ENCODE measurements around the gene CD86. TPM values are rescaled to one million over a fixed set of nuclear protein-coding genes. Genes with fewer than 3 reads are reported as not detected.

Gene CD86
- polyA plus RNA-seq, 1 donor from 2014 or later: not detected

DNA sequence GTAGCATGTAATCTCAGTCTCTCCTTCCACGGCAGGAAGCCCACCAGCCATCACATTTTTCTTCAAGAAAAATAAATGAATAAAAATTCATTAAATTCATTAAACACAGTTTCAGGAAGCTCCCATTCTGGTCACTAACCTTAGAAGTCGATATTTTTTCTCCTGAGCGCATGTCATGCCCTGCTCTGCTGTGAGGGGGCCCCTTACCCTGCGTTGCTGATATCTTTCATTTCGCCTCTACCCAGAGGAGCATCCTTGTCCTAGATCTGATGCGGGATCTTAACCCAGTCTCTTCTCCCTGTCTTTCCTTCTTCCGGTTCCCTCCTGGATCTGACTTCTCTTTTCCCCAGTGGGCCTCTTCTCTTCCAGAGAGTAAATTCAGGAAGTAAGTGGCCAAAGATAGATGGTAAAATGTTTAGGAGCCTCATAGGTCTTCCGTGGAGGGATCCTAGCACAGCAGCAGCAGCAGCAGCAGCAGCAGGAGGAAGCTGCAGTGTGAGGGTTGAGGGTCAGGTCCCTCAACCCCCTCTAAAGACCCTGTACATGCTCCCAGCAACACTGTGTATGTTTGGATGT lies 31.7 kb upstream of the CD86 start:
- H3K27ac ChIP-seq (ENCODE audit: low read length): no peak overlapping the region
- H3K27me3 ChIP-seq (ENCODE audit: insufficient read depth, low read depth, low read length): no peaks in the 10 kb centered on the region
- no peaks in the 10 kb centered on the region for H3K36me3 ChIP-seq (ENCODE audit: insufficient read depth, low read length)
- TF ChIP-seq RAD21 (conservative IDR thresholded peaks at IDR 0.05) (no peak), SMC3 (conservative IDR thresholded peaks at IDR 0.05; ENCODE audit: poor library complexity) (no peak), EZH2 (IDR thresholded peaks at IDR 0.05; ENCODE audit: borderline replicate concordance, insufficient read depth, low read length, poor library complexity, severe bottlenecking) (no peak), TAF1 (IDR thresholded peaks at IDR 0.05; ENCODE audit: low read depth) (no peak), EP300 (conservative IDR thresholded peaks at IDR 0.05; ENCODE audit: poor library complexity, severe bottlenecking) (no peak), MXI1 (conservative IDR thresholded peaks at IDR 0.05; ENCODE audit: poor library complexity, severe bottlenecking) (no peak), POLR2AphosphoS5 (IDR thresholded peaks at IDR 0.05) (no peak)
- TF ChIP-seq, protein P1, sequence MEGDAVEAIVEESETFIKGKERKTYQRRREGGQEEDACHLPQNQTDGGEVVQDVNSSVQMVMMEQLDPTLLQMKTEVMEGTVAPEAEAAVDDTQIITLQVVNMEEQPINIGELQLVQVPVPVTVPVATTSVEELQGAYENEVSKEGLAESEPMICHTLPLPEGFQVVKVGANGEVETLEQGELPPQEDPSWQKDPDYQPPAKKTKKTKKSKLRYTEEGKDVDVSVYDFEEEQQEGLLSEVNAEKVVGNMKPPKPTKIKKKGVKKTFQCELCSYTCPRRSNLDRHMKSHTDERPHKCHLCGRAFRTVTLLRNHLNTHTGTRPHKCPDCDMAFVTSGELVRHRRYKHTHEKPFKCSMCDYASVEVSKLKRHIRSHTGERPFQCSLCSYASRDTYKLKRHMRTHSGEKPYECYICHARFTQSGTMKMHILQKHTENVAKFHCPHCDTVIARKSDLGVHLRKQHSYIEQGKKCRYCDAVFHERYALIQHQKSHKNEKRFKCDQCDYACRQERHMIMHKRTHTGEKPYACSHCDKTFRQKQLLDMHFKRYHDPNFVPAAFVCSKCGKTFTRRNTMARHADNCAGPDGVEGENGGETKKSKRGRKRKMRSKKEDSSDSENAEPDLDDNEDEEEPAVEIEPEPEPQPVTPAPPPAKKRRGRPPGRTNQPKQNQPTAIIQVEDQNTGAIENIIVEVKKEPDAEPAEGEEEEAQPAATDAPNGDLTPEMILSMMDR (IDR thresholded peaks at IDR 0.05; ENCODE audit: poor library complexity, severe bottlenecking): no peak
- TF ChIP-seq, protein P2, sequence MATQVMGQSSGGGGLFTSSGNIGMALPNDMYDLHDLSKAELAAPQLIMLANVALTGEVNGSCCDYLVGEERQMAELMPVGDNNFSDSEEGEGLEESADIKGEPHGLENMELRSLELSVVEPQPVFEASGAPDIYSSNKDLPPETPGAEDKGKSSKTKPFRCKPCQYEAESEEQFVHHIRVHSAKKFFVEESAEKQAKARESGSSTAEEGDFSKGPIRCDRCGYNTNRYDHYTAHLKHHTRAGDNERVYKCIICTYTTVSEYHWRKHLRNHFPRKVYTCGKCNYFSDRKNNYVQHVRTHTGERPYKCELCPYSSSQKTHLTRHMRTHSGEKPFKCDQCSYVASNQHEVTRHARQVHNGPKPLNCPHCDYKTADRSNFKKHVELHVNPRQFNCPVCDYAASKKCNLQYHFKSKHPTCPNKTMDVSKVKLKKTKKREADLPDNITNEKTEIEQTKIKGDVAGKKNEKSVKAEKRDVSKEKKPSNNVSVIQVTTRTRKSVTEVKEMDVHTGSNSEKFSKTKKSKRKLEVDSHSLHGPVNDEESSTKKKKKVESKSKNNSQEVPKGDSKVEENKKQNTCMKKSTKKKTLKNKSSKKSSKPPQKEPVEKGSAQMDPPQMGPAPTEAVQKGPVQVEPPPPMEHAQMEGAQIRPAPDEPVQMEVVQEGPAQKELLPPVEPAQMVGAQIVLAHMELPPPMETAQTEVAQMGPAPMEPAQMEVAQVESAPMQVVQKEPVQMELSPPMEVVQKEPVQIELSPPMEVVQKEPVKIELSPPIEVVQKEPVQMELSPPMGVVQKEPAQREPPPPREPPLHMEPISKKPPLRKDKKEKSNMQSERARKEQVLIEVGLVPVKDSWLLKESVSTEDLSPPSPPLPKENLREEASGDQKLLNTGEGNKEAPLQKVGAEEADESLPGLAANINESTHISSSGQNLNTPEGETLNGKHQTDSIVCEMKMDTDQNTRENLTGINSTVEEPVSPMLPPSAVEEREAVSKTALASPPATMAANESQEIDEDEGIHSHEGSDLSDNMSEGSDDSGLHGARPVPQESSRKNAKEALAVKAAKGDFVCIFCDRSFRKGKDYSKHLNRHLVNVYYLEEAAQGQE (IDR thresholded peaks at IDR 0.05; ENCODE audit: borderline replicate concordance): no peak
- H3K9me2 ChIP-seq (ENCODE audit: insufficient read depth, low read length): no peaks in the 10 kb centered on the region
- no peaks in the 10 kb centered on the region for H4K20me1 ChIP-seq (ENCODE audit: insufficient read depth)
- H3F3A ChIP-seq (ENCODE audit: insufficient read depth, low read length, poor library complexity, severe bottlenecking): no peaks in the 10 kb centered on the region
- H3K4me2 ChIP-seq (ENCODE audit: low read length): no peak overlapping the region
- H3K79me2 ChIP-seq (replicated peaks; ENCODE audit: insufficient read depth, low read length): no peaks in the 10 kb centered on the region
- no peaks in the 10 kb centered on the region for H3K9me3 ChIP-seq (ENCODE audit: low read length)
- no peak overlapping the region for H3K4me3 ChIP-seq (ENCODE audit: low read length)
- no peak overlapping the region for H3K9ac ChIP-seq (ENCODE audit: low read length)
- no peak overlapping the region for H2AFZ ChIP-seq (ENCODE audit: low read depth, low read length)

DNA sequence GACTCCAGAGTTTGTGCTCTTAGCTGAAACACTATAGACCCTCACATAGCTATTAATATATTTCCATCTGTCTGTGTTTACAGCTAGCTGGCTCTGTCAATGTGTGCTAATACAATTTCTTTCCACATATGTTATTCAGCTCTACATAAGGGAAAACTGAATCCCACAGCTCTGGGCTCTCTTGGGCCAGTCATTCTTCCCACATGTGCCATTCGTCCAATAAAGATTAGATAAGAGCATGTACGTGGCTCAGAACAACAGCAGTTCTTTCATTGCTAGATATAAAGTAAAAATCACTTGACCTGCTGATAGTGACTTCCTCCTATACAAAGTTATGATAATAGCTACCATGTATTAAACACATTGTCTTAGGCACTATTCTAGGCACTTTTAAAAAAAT lies 30.4 kb upstream of the CD86 start:
- Histone ChIP-seq H3K27me3 (ENCODE audit: insufficient read depth, low read depth, low read length) (no peaks in the 10 kb centered on the region), H3K4me2 (ENCODE audit: low read length) (no peak overlapping the region), H2AFZ (ENCODE audit: low read depth, low read length) (no peak overlapping the region), H3K9ac (ENCODE audit: low read length) (no peak overlapping the region), H3F3A (ENCODE audit: insufficient read depth, low read length, poor library complexity, severe bottlenecking) (no peaks in the 10 kb centered on the region), H3K9me3 (ENCODE audit: low read length) (no peaks in the 10 kb centered on the region), H3K27ac (ENCODE audit: low read length) (no peak overlapping the region), H3K4me3 (ENCODE audit: low read length) (no peak overlapping the region), H4K20me1 (ENCODE audit: insufficient read depth) (no peaks in the 10 kb centered on the region), H3K79me2 (replicated peaks; ENCODE audit: insufficient read depth, low read length) (no peaks in the 10 kb centered on the region), H3K9me2 (ENCODE audit: insufficient read depth, low read length) (no peaks in the 10 kb centered on the region), H3K36me3 (ENCODE audit: insufficient read depth, low read length) (no peaks in the 10 kb centered on the region)
- TF ChIP-seq MXI1 (conservative IDR thresholded peaks at IDR 0.05; ENCODE audit: poor library complexity, severe bottlenecking) (no peak), SMC3 (conservative IDR thresholded peaks at IDR 0.05; ENCODE audit: poor library complexity) (no peak), EZH2 (IDR thresholded peaks at IDR 0.05; ENCODE audit: borderline replicate concordance, insufficient read depth, low read length, poor library complexity, severe bottlenecking) (no peak), RAD21 (conservative IDR thresholded peaks at IDR 0.05) (no peak), EP300 (conservative IDR thresholded peaks at IDR 0.05; ENCODE audit: poor library complexity, severe bottlenecking) (no peak), TAF1 (IDR thresholded peaks at IDR 0.05; ENCODE audit: low read depth) (no peak), POLR2AphosphoS5 (IDR thresholded peaks at IDR 0.05) (no peak)
- TF ChIP-seq, protein P1 (IDR thresholded peaks at IDR 0.05; ENCODE audit: poor library complexity, severe bottlenecking): no peak
- TF ChIP-seq, protein P2 (IDR thresholded peaks at IDR 0.05; ENCODE audit: borderline replicate concordance): no peak

Measured in neural cell (in vitro differentiated cells).